Activated naive CD4-positive, alpha-beta T cell (primary cell): ENCODE results near the gene CHST14.

Experiments used
- DNase-seq, 4 experiments: peaks; one replicate each; lab custom pipeline; 2025; lab: John Stamatoyannopoulos, UW

The CHST14 gene

GRCh38 chr15:40470423-40471104 lies at the start of gene CHST14:
Gene CHST14 (plus strand): TSS chr15:40470984. CDS start chr15:40471214, 230 bp downstream.
- peak in 2 of 4 experiments; percentile 41 to 59 for DNase-seq

- DNase-seq = peak; percentile 59 to 77 (median 70)
Measured at GRCh38 chr15:40421246-40422157, 49.3 kb upstream of the CHST14 start.

- no peak for DNase-seq
Measured at GRCh38 chr15:40424483-40425115, 46.2 kb upstream of the CHST14 start.

- DNase-seq = no peak
Measured at GRCh38 chr15:40425681-40426080, 45.1 kb upstream of the CHST14 start.

- DNase-seq = no peak
Measured at GRCh38 chr15:40427188-40427587, 43.6 kb upstream of the CHST14 start.

- DNase-seq = no peak
Measured at GRCh38 chr15:40428185-40428584, 42.6 kb upstream of the CHST14 start.

GRCh38 chr15:40429068-40429710 lies 41.6 kb upstream of the CHST14 start:
- no peak for DNase-seq

- no peak for DNase-seq
Measured at GRCh38 chr15:40430271-40430805, 40.4 kb upstream of the CHST14 start.

GRCh38 chr15:40435023-40435709 lies 35.6 kb upstream of the CHST14 start:
- no peak for DNase-seq

- no peak for DNase-seq
Measured at GRCh38 chr15:40435710-40436089, 35.1 kb upstream of the CHST14 start.

GRCh38 chr15:40436116-40436891 lies 34.5 kb upstream of the CHST14 start:
- DNase-seq = no peak

- DNase-seq = no peak
Measured at GRCh38 chr15:40436892-40437751, 33.7 kb upstream of the CHST14 start.

GRCh38 chr15:40437752-40438687 lies 32.8 kb upstream of the CHST14 start:
- no peak for DNase-seq

- DNase-seq = no peak
Measured at GRCh38 chr15:40438712-40439111, 32.1 kb upstream of the CHST14 start.

- DNase-seq = no peak
Measured at GRCh38 chr15:40439461-40439959, 31.3 kb upstream of the CHST14 start.

GRCh38 chr15:40439960-40440742 lies 30.6 kb upstream of the CHST14 start:
- no peak for DNase-seq
